GM21526 (cell line): Measurements from ENCODE around the gene IPO4.

ENCODE experiments used
- ATAC-seq: cut with Tn5 transposase; IDR thresholded peaks from one replicate; pipeline ENCODE4 v1.9.1; 2021; ENCODE audit warnings: moderate library complexity; ENCODE audit not compliant: unreplicated experiment, low FRiP score

The IPO4 gene

GRCh38 chr14:24135584-24135833 lies 53.1 kb downstream of the IPO4 start:
- peak; percentile 4 for ATAC-seq

GRCh38 chr14:24133735-24134134 lies 54.9 kb downstream of the IPO4 start:
- no peak for ATAC-seq

- ATAC-seq = no peak
Measured at GRCh38 chr14:24132976-24133375, 55.6 kb downstream of the IPO4 start.

GRCh38 chr14:24132061-24132685 lies 56.4 kb downstream of the IPO4 start:
- ATAC-seq = no peak

GRCh38 chr14:24131549-24131966 lies 57.1 kb downstream of the IPO4 start:
- ATAC-seq = no peak

- no peak for ATAC-seq
Measured at GRCh38 chr14:24130717-24131548, 57.7 kb downstream of the IPO4 start.

- ATAC-seq = no peak
Measured at GRCh38 chr14:24130380-24130716, 58.3 kb downstream of the IPO4 start, which contains the start of gene FITM1. FITM1 (plus strand) TSS chr14:24130659; CDS start chr14:24131564, 905 bp downstream.
